Measurements from ENCODE around the gene ALDOA. TPM values are rescaled to one million over a fixed set of nuclear protein-coding genes. Genes with fewer than 3 reads are reported as not detected.

ALDOA gene
- total RNA-seq, 1 experiment from 2014 or later, result 1,380 TPM

DNA sequence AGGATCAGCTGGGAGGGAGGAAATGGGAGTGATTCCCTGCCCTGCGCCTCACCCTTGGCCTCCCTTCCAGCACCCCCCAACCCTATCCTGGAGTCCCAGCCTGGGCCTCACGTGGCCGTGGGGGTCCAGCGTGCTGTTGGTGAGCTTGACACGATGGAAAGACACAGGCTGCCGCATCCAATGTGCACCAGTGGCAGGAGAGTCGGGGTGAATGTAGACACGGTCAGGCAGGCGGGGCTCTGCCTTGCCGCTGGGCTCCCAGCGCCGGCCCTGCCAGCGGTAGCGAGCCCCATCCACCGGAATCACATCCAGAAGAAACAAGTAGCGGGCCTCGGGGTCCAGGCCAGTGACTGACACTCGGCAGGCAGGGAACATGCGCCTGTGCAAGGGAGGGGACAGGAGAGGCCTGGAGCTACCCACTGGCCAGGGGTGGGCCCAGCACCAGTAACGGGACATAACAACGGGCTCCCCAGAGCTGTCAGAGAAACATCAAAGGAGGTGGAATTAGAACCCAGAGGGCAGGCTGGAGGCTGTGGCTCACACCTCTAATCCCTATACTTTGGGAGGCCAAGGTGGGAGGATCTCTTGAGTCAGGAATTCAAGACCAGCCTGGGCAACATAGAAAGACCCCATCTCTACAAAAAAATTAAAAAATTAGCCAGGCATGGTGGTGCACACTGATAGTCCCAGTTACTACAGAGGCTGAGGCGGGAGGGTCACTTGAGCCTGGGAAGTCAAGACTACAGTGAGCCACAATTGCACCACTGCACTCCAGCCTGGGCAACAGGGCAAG lies 23.5 kb downstream of the ALDOA start:
- DNase-seq (ENCODE audit: low spot score), result no peak

DNA sequence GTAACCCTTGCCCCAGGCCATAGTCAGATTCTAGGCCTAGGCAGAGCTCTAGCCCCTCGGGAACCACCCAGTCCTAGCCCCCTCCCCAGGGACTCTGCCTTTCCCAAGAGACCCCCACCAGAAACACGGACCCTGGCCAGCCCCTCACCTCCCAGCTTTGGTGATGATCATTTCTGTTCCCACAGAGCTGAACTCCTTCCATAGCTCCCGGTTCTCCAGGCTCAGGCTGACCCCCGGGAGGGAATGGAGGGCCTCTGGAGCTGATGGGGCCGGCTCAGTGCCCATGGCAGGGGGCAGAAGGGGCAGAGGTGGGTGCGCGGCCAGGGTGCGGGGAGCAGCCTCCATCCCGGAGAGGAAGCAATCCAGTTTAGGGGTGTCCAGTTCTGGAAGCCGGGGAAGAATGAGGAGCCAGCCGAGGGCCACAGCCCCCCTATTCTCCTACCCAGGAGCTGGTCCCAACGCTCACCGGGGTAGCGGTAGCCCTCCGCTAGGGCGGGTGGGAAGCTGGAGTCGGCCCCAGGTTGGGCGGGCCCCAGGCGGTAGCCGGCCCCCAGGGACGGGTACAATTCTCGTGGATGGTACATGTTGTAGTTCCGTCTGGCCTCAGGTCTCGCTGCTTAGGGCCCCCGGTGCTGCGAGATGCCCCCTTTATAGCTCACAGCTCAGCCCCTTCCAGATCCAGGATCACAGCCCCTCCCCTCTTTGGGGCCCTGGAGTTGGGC lies 25.2 kb downstream of the ALDOA start:
- no peak for DNase-seq (ENCODE audit: low spot score)

DNA sequence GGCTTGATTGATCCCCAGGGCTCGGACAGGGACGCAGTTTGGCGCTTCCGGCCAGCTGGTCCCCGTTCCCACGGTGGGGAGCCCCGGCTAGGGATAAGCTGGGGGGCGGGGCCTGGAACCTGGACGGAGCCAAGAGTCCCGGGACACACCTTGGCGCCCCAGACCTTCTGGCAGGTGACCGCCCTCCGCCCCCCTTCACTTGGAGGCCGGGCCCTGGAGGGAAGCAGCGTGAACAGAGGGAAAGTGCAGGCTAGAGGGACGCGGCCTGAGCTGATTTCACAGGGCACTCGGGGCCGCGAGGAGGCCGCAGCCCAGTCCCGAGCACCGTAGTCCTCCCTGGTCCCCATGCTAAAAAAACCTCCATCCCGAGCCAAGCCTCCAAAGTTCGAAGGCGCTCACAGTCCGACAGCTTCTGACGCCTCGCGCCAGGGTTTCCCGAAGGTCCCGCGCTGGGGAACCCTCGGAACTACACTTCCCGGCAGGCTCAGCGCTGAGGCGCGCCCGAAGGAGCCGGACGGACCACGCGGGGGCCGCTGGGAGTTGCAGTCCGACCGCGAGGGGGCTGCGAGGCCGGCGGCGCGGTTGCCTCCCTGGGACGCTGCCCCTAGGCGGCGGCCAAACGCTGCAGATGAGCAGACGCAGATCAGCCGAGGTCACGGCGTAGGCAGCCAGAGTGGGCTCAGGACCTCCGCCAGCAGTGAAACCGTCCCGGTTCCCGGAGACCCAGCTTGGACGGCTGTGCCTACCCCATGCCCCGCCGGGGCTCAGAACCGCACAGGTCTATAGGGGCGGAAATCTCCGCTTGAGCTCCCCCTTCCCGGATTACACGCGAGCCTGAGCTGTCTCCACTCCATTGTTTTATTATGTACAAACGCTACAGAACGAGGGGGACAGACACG lies 26.2 kb downstream of the ALDOA start, which contains the start of gene TBX6:
Gene TBX6 (minus strand): TSS at position 451 of the 899 bp plus-strand sequence. CDS start 731 bp downstream, outside the sequence.
- peak; percentile 65 for DNase-seq (ENCODE audit: low spot score)

DNA sequence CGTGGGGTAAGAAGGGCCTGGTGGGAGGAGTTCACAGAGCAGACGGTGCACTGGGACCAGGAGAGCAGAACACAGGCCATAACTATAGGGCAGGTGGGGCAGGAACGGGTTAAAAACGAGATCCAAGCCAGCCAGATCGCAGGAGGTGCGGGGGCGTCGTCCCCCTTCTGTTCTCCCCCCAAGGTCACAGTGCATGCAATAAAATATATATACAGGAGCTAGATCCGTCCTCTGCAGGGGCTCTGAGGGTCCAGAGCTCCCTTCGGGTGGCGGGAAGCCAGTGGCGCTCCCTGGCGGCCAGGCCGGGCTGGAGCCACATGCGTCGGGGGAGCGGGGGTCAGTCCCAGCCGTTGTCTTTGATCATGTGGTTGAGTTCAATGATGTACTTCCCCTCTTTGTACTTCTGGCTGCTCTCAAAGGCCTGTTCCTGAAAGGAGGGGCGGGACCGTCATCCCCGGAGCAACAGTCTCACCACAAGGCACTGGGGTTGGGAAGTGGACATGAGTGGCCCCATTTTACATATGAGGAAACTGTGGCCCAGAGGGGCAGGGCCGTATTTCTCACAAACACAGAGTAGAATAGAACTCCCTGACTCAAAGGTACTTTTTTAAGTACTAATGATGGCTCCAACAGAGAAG lies 26.9 kb downstream of the ALDOA start:
- no peak for DNase-seq (ENCODE audit: low spot score)

DNA sequence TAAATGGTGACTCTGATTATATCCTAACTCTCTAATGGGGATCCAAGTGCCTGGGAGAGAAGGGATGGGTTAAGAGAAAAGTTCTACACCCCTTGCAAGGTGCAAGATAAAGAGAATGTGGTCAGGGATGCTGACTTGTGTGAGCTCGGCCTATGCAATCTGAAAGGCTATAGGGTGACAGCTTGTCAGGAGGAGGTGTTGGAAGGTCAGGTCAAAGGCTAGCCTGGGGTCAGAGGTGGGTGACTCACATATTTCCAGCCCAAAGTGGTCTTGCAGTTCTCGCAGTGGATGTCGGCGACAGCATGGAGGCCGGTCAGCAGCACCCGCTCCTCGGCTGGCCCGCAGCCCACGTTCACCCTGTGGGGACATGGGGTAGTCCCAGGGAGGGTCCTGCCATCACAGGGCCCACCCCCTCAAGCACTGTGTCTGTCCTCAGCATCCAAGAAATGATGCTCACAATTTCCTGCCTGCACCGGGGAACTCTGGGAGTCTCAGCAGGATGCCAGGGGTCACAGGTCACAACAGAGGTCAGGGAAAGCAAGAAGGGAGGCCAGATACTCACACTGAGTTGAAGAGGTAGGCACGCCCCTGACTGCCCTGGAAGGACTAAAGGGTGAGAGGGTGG lies 29.1 kb downstream of the ALDOA start:
- no peak for DNase-seq (ENCODE audit: low spot score)

DNA sequence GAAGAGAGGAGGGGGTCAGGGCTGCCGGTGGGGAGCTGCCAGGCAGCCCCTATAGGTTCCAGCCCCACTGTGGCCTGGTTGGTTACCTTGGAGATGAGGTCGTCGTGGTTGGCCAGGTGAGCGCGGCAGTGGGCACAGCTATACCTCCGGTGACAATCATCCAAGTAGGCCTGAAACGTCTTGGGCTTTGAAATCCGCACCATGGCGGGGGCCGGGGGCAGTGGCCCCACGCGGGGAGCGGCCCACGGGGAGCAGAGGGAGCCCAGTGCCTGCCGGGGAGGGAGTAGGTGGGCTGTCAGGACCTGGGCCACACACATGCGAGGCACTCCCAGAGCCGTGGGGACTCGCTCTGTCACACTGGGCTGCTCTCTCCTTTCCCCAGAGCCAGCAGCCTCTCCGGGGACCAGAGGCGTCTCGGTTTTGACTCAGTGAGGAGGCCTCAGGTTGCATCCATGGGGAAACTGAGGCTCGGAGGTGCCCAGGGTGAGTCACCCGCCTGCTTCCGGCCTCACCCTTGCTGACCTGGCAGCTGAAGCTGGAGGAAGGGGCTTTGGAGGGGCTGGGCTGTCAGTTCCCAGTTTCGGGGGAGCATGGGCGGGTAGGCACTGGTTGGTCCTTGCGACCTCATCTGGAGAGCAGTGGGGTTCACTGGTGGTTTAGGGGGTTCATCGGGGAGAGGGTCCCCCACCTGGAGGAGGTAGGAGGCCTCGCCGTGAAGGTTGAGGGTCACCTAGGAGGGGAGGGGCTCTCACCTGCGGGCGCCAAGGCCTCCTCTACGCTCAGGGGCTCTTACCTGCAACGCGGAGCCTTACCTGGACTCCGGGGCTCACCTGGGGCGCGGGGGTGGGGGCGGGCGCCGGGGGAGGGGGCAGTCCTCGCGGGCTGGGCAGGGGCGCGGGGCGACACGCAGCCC lies 29.9 kb downstream of the ALDOA start:
- DNase-seq (ENCODE audit: low spot score), result no peak

DNA sequence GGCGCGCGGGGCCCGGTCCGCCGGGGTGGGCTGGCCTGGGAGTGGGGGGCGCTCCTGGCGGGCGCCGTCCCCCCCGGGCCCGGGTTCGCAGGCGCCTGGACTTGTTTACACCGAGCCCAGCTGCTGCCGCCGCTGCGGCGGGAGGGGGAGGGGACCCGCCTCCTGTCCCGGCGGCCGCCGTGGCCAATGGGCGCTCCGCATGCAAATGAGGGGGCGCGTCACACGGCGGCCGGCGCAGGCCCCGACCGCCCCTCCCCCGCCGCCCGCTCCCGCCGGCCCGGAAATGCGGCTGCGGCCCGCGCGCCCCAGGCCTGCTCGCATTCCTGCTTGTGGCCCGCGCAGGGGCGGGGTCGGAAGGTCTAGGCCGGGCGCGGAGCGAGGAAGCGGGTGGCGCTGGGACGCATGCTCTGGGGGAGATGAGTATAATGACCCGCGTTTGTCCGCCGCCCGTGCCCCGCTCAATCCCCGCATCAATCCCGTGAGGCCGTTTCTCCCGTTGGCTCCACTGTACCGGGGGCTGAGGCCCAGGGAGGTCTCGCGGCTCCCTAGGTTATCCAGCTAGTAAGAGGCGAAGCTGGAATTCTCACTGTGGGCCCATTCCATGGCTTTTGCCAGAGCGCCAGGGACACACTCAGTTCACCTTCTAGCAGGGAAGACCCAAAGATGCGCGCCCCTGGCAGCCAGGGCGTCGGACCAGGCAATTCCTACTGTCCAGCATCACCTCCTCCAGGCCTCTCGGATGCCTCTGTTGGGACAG lies 30.7 kb downstream of the ALDOA start, which contains the start of gene YPEL3:
Gene YPEL3 (minus strand): TSS at position 109 of the 757 bp plus-strand sequence. CDS start 731 bp downstream, outside the sequence.
- peak; percentile 49 for DNase-seq (ENCODE audit: low spot score)

DNA sequence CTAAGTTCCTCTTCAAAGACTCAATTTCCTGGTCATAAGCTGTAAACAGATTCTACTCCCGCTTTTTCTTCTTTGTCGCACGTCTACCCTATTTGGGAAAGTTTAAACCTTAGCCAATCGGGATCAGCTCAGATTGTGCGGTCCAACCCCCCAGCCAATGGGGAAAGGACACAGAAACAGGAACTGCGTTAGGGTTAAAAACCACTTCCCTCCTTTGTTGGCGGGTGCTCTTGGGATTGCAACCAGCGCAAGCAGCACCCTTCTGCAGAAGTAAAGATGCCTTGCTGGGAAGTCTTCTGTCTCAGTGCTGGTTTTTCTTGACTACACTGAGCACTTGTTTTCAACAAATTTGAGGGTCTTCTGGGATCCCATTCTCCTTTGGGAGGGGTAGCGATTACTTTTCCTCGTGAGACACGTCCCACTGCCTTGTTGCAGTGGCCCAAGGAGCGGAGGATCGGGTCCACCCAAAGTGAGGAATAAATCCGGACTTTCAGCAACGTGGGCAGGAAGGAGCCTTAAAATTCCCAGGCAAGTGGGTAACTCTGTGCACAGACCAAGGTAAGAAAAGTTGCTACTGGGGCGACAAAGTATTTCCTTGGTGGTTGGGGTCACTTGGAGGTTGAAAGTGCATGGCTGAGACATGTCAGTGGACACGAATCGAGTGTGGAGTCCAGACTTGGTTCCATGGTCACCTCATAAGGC lies 31.5 kb downstream of the ALDOA start:
- no peak for DNase-seq (ENCODE audit: low spot score)

DNA sequence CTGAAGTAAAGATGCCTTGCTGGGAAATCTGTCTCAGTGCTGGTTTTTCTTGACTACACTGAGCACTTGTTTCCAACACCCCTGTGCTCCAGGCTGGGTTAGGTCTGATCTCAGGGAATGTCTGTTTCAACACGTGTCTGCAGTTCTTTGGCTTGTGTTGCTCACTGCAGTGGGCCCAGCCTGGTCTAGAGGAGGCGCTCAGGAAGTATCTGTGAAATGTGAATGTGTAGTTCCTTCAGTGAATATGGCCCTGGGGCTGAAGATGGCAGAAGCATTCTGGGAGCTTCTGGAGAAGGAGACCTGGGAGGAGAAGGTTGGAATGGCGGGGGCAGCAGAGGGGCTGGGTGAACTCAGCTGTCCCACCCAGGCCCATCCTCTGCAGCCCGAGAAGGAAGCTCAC lies 38.5 kb downstream of the ALDOA start:
- no peak for DNase-seq (ENCODE audit: low spot score)

DNA sequence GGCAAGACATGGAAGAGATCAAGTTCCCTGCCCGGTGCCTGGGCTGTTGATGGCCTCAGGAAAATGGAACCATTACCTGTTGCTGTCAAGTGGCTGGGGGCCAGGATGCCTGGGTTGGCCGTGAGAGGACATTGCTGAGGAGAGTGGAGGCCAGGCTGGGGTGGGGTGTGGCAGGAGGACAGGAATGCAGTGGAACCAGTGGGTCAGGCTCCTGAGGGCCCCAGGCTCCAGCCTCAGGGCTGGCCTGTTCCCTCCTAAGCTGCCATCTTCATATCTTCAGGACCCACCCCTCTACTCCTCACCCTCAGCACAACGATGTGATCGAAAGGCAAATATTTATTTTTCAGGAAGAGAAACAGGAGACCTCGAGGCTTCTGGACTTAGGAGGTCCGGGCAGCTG lies 38.9 kb downstream of the ALDOA start:
- no peak for DNase-seq (ENCODE audit: low spot score)

DNA sequence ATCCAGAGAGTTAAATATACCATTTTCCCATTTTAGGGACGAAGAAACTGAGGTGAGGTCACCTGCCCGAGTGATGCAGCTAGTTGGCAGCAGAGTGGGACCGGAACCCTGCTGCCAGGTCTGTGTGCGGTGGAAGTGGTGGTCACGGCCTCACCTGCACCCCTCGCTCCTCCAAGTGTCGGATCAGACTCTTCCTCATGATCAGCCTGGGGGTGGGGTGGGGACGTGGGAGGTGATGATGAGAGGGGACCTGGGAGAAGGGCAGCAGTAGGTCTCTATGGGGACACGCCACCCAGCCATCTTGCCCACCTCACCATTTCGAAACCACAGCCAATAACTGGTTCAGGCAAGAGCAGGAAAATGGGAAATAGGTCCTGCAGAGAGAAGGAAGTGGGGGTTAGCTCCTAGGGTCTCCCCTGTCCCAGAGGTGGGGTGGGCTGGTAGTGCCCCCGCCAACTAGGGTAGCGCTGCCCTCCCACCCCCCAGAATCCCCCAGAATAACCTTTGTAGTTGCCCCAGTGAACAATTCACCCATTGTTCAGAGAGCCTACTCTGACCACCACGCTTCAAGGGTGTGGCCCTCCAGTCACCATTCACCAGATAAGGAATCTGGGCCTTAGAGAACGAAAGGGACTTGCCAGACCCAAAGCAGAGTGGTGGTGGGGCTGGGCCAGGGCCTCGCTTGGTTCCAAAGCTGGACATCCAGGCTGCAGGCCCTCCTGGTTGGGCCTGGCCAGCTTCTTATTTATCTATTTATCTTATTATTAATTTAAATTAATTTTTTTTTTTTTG lies 42.7 kb downstream of the ALDOA start:
- no peak for DNase-seq (ENCODE audit: low spot score)

DNA sequence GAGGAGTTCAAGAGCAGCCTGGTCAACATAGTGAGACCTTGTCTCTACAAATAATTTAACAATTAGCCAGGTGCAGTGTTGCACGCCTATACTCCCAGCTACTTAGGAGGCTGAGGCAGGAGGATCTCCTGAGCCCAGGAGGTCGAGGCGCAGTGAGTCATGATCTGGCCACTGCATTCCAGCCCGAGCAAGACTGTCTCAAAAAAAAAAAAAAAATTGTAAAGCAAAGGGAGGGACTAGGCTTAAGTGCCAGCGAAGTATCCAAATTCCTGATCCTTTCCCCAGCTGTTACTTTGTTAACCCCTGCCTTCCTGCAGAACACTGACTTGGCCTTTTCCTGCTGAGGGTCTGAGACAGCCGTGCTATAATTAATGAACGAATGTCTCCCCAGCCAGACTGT lies 45.1 kb downstream of the ALDOA start:
- DNase-seq (ENCODE audit: low spot score), result peak; percentile 45

DNA sequence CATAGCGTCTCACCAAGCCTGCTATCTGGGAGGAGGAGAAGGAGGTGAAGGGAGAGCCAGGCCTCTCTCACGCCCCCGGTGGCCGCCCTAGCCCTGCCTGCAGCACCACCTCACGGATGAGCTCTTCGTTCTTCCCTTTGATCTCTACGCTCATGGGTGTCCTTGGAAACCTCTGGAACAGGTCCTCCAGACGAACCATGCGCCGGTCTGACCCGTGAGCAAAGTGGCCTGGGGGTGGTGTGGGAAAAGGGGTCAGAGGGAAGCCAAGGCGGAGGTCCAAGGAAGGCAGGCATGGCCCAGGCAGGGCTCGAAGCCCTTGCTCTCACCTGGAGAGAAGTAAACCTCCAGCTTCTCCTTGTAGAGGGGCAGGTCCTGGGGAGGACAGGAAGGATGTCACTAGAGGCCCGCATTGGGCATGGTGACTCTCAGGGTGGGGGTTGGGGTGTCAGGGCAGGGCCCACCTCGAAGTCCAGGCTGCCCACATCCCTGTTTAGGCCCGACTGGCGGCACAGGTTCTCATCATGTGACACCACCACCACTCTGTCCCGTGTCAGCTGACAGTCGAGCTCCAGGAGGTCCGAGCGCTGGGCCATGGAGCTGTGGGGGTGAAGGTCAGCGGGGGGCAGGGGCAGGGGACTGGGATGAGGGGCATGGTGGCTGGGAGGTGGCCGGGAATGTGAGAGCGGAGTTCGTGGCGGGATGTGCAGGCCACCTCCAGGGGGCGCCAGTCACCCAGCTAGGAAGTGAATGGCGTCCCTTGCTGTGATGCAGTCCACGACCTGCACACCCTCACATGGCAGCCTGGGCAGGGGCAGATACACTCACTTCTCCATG lies 46.9 kb downstream of the ALDOA start:
- peak; percentile 53 for DNase-seq (ENCODE audit: low spot score)

DNA sequence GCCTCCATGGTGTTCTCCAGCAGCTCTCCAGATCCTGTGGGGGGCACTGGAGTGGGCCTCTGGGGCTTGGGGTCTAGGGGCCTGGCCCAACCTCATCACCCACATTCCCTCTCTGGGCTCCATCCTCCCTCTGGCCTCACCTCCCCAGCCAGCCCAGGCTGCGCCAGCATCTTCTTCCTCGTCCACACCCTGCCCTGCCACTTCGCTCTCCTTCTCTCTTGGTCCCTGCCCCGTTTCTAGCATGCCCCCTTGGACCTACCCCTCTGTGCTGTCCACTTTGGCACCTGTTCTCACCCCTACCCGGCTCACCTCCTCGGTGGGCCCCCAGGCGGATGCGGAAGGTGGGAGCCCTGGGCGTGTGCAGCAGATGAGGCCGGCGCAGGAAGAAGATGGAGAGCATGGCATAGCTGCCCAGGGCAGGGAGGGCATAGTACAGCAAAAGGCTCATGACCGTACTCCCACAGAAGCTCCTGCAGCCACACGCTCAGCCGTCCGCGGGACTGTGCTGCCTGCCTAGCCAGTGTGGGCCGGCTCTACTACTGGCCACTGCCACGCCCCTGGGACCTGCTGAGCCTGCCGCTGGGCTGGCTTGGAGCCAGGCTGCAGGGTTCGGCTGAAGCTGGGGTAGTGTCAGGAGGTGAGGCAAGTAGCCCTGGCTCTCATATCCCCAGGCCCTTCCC lies 47.6 kb downstream of the ALDOA start, which contains the start of gene GDPD3:
Gene GDPD3 (minus strand): TSS at position 507 of the 680 bp plus-strand sequence. CDS start 59 bp downstream, at position 448.
- DNase-seq (ENCODE audit: low spot score), result peak; percentile 33

DNA sequence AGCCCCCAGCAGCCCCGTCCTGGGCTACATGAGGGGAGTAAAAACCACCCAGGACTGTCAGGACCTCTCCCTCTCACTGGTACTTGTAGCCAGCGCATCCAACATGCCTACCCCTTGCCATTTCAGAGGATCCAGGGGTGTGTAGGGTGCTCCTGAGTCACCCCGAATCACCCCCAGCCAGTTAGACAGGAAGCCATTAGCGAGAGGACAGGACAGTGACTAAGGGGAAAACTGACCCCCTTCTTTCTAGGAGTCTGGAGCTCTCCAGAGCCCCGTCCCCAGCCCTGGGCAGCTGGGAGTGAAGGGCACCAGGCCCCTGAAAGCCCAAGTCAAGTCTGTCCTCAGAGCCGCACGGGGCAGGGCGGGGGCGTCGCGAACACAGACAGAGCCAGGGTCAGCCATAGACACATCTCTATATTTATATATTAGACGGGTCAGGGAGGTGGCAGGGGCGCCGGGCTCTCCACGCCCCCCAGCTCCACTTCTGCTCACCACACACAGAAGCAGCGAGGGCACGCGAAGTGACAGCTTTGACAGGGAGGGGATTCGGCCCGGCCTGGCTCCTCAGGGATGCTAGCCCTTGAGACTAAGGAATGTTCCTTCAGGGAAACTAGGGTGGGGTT lies 48.3 kb downstream of the ALDOA start:
- DNase-seq (ENCODE audit: low spot score), result peak; percentile 60

All from A172 (cell line).